HG03575 (cell line): ENCODE results near the gene TMC5.

Experiments
- ATAC-seq: cut with Tn5 transposase; IDR thresholded peaks from one replicate; pipeline ENCODE4 v1.9.1; 2021; ENCODE audit not compliant: unreplicated experiment, insufficient number of reproducible peaks, low FRiP score; ENCODE audit errors: extremely low read depth

TMC5 gene

GRCh38 chr16:19439483-19439882 lies 21.8 kb downstream of the TMC5 start:
- ATAC-seq = no peak

- no peak for ATAC-seq
Observed at GRCh38 chr16:19443659-19444058, 26.0 kb downstream of the TMC5 start.

GRCh38 chr16:19446300-19446846 lies 28.7 kb downstream of the TMC5 start:
- ATAC-seq = no peak

GRCh38 chr16:19446886-19447285 lies 29.2 kb downstream of the TMC5 start:
- ATAC-seq = no peak

DNA sequence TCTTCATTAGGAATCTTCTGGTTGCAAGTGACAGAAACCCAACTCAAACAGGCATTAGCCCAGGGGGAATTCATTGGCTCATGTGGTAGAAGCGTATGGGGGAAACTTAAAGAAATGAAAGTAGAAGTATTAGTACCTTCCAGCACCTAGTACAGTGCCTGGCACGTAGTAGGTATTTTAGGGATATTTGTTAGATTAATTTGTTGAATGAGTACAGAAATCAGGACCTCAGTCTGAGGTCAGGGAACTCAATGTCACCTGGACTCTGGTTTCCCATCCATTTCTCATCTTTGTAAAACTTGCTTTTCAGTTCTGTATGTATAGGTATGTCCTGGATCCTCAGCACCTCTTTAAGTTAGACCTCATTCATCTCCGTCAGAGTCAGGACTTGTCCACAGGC lies 32.5 kb downstream of the TMC5 start:
- no peak for ATAC-seq

GRCh38 chr16:19458722-19459379 lies 41.2 kb downstream of the TMC5 start:
- ATAC-seq = no peak

- ATAC-seq = no peak
Observed at GRCh38 chr16:19460397-19460796, 42.7 kb downstream of the TMC5 start.

GRCh38 chr16:19463468-19464315 lies 46.0 kb downstream of the TMC5 start:
- ATAC-seq = no peak

DNA sequence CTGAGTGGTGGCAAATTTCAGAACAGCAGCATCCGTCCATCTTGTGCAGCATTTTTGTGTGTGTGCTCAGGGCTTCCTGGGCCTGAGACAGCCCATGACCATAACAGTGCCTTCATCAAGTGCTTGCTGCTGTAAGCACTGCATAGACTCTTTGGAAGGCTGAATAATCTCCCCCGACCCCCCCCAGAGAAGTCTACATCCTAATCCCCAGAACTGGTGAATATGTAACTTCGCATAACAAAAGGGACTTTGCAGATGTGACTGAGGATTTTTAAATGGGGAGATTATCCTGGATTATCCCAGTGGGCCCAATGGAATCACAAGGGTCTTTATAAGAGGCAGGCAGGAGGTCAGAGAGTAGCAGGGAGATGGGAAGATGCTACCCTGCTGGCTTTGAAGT lies 50.6 kb downstream of the TMC5 start:
- no peak for ATAC-seq

GRCh38 chr16:19472482-19472881 lies 54.8 kb downstream of the TMC5 start:
- no peak for ATAC-seq

DNA sequence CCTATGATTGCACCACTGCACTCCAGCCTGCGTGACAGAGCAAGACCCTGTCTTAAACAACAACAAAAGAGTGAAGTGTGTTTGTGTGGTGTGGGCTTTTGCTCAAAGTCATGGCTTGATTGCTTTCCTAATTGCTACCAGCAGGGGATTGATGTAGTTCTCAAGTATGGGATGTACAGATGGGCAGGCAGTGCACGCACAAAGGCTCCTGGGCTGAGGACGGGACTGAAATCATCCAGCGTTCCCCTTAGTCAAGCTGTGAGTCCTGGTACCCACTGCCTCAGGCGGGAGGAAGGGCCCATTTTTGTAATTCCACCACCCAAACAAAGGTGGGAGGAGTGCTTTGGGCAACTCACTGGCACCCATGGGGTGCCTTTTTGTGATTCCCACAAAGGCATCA lies 56.9 kb downstream of the TMC5 start:
- ATAC-seq = no peak

GRCh38 chr16:19478505-19478904 lies 60.8 kb downstream of the TMC5 start:
- no peak for ATAC-seq

GRCh38 chr16:19479302-19479721 lies 61.6 kb downstream of the TMC5 start:
- no peak for ATAC-seq

- ATAC-seq = no peak
Observed at GRCh38 chr16:19481296-19481695, 63.6 kb downstream of the TMC5 start.

GRCh38 chr16:19481769-19482168 lies 64.1 kb downstream of the TMC5 start:
- ATAC-seq = no peak

- ATAC-seq = no peak
Observed at GRCh38 chr16:19482291-19482690, 64.6 kb downstream of the TMC5 start.

- ATAC-seq = no peak
Observed at GRCh38 chr16:19484096-19484495, 66.4 kb downstream of the TMC5 start.

DNA sequence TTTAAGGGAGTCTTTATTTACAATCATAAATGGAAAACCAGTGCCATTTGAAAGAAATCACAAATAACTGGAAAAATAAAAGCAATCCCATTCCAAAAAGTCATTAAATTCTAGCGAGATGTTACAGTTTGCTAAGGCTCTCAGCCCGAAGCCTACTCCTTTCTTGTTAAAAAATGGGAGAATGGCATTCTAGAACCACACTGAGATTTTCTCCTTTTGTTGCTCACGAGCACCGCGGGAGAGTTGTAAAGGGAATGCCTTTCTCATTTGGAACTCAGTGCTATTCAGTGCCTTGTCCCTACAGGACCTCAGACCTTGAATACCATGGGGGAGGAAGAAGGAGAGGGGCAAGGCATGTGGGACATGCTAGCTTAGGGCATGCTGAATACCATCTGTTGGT lies 67.9 kb downstream of the TMC5 start:
- no peak for ATAC-seq

- ATAC-seq = no peak
Observed at GRCh38 chr16:19486051-19486450, 68.4 kb downstream of the TMC5 start.

DNA sequence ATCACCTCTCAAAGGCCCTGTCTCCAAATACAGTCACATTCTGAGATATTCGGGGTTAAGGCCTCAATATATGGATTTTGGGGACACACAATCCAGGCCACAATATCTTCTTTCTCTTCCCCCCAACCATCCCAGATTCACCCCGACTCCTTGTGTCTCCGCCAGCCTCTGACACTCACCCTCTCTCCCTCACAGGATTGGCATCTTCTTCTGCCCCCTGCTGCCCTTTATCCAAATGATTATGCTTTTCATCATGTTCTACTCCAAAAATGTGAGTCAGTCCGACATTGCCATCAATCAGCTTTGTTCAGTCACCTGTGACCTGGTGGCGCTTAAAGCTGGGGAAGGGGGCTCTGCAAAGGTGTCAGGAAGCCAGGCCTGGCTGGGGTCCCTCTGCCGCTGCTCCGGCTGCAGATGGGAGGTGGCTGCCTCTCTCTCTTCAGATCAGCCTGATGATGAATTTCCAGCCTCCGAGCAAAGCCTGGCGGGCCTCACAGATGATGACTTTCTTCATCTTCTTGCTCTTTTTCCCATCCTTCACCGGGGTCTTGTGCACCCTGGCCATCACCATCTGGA lies 69.2 kb downstream of the TMC5 start:
- ATAC-seq = no peak
